Testis (tissue), 3 donors: Measurements from ENCODE around the gene TTC29. TPM values are rescaled to one million over a fixed set of nuclear protein-coding genes. Genes with fewer than 3 reads are reported as not detected.
"Not testable (repeated sequence)": the region's sequence is repeated elsewhere in the genome, so short reads cannot be mapped to it uniquely, and the experiment has no call there.

Source experiments
- DNase-seq: peaks from one replicate; pipeline ENCODE4 v3.0.0-alpha.2; 2019
- H3K27ac ChIP-seq, 2 donors: fragments of 200-600 bp; sonication (generic); one replicate each; pipeline ENCODE4 v1.5.1; 2019
- H3K27me3 ChIP-seq: fragments of 200-600 bp; sonication (generic); one replicate; pipeline ENCODE4 v1.5.1; 2019
- H3K36me3 ChIP-seq: fragments of 200-600 bp; sonication (generic); one replicate; pipeline ENCODE4 v1.5.1; 2017; ENCODE audit warnings: low read depth; ENCODE audit errors: missing control alignments
- H3K4me1 ChIP-seq: fragments of 200-600 bp; sonication (generic); one replicate; pipeline ENCODE4 v1.5.1; 2019
- H3K4me3 ChIP-seq, 2 donors: fragments of 200-600 bp; sonication (generic); one replicate each; pipeline ENCODE4 v1.5.1; 2017 to 2019
- H3K9me3 ChIP-seq: fragments of 200-600 bp; sonication (generic); one replicate; pipeline ENCODE4 v1.5.1; 2017
- POLR2A ChIP-seq: fragments of 450-650 bp; IDR thresholded peaks from one replicate; pipeline ENCODE4 v1.6.1; 2017; ENCODE audit warnings: antibody characterized with exemption, mild to moderate bottlenecking, moderate library complexity
- WGBS, 2 donors: methylation state at CpG; one replicate each; pipeline ENCODE4 v1.1.5; 2018; 5-methylcytosine and 5-hydroxymethylcytosine counted together
- intact Hi-C: fragments of 100-400 bp; cut with DNase I; formaldehyde crosslinking; loops from one replicate; pipeline ENCODE4 v1.15.1; 2023; ENCODE audit warnings: low total_unique reads
- polyA plus RNA-seq: library from polyadenylated mRNA; stranded (reverse); fragments of 350-450 nt; fragmentation: Illumina TruSeq; extraction: RNeasy Lipid Tissue Mini Kit (QIAGEN cat#74804); gene quantifications from one replicate; pipeline ENCODE4 v1.2.3, GENCODE V29; 2014; ENCODE audit warnings: low read depth, low replicate concordance; ENCODE audit not compliant: insufficient read depth
- total RNA-seq, 2 donors: library from RNA; depleted of rRNA; stranded (reverse); fragments of >200 nt; gene quantifications; one replicate each; pipeline ENCODE4 v1.2.3, GENCODE V29; 2016
- TF ChIP-seq, protein P1 (sequence below), 3 experiments: fragments of 450-650 bp in 2 of 3; fragments of 200-600 bp in 1 of 3; sonication (generic) in 1 of 3; IDR thresholded peaks; one replicate each; pipeline ENCODE4 v1.5.1; 2016 to 2019; ENCODE audit warnings: antibody characterized with exemption in 3 of 3, mild to moderate bottlenecking in 2 of 3, moderate library complexity in 1 of 3

Gene TTC29
- total and polyA plus RNA-seq, 3 donors from 2014 or later, result 27.4 to 165 (median 68.0) TPM

DNA sequence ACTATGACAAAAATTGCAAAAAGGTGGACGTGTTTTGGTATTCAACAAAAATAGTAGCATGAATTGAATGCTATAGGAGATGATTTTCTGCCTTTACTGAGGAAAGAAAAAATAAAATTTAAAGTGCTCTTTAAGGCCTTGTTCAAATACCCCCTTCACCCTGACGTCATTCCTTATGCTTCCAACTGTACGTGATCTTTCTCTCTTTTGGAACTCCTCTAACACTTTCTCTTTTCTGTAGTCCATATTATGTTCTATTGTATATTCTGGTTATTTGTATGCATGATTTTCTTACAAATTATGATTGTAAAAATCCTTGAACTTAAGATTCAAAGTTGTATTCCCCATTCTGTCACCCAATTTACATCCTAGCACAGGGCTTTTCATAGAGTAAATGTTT is 206.5 kb downstream of the TTC29 start:
- DNase-seq, result no peak
- Histone ChIP-seq H3K4me3 (no peak overlapping the region), H3K27me3 (no peaks in the 10 kb centered on the region), H3K27ac (no peak overlapping the region), H3K9me3 (no peaks in the 10 kb centered on the region), H3K4me1 (no peaks in the 10 kb centered on the region), H3K36me3 (no peaks in the 10 kb centered on the region)
- intact Hi-C loops, result no loop called here
- TF ChIP-seq POLR2A, result no peak
- TF ChIP-seq, protein P1, sequence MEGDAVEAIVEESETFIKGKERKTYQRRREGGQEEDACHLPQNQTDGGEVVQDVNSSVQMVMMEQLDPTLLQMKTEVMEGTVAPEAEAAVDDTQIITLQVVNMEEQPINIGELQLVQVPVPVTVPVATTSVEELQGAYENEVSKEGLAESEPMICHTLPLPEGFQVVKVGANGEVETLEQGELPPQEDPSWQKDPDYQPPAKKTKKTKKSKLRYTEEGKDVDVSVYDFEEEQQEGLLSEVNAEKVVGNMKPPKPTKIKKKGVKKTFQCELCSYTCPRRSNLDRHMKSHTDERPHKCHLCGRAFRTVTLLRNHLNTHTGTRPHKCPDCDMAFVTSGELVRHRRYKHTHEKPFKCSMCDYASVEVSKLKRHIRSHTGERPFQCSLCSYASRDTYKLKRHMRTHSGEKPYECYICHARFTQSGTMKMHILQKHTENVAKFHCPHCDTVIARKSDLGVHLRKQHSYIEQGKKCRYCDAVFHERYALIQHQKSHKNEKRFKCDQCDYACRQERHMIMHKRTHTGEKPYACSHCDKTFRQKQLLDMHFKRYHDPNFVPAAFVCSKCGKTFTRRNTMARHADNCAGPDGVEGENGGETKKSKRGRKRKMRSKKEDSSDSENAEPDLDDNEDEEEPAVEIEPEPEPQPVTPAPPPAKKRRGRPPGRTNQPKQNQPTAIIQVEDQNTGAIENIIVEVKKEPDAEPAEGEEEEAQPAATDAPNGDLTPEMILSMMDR (IDR thresholded peaks at IDR 0.05), result no peak
- 79 to 83% methylated on average over 3 of the region's 3 CpGs for WGBS, 2 donors

GRCh38 chr4:146723519-146723918 is 222.1 kb downstream of the TTC29 start:
- H3K36me3 ChIP-seq, H3K4me3 ChIP-seq, H3K27me3 ChIP-seq, H3K9me3 ChIP-seq, DNase-seq, H3K4me1 ChIP-seq, intact Hi-C loops, H3K27ac ChIP-seq: not testable (repeated sequence)
- 56 to 72% methylated on average over 1 of the region's 1 CpG for WGBS, 2 donors

GRCh38 chr4:146709956-146710355 is 235.7 kb downstream of the TTC29 start:
- no peaks in the 10 kb centered on the region for H3K9me3 ChIP-seq
- TF ChIP-seq, protein P1 (IDR thresholded peaks at IDR 0.05), result no peak
- no peak for TF ChIP-seq POLR2A
- no peaks in the 10 kb centered on the region for H3K4me1 ChIP-seq
- H3K27me3 ChIP-seq, result no peaks in the 10 kb centered on the region
- H3K27ac ChIP-seq, result no peak overlapping the region
- no peak for DNase-seq
- no peak overlapping the region for H3K4me3 ChIP-seq
- intact Hi-C loops, result no loop called here
- H3K36me3 ChIP-seq, result no peaks in the 10 kb centered on the region
- 86 to 89% methylated on average over 3 of the region's 3 CpGs for WGBS, 2 donors

DNA sequence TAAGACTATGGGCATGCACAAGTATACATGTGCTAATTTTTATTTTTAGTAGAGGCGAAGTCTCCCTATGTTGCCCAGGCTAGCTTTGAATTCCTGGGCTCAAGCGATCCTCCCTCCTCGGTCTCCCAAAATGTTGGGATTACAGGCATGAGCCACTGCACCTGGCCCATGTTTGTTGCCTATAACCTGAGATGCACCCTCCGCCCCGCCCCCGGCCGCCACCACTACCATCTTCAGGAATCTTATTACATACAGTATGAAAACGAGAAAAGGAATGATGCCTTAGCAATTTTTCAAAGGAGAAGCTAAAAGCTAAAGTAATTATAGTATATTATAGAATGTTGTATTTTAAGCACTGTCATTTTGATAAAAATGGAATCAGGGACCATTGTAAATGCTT is 245.8 kb downstream of the TTC29 start:
- intact Hi-C loops, result no loop called here
- H3K36me3 ChIP-seq, result no peaks in the 10 kb centered on the region
- DNase-seq, result no peak
- H3K27ac ChIP-seq, result no peak overlapping the region
- H3K4me3 ChIP-seq, result no peak overlapping the region
- H3K4me1 ChIP-seq, result no peaks in the 10 kb centered on the region
- 85 to 92% methylated on average over 8 of the region's 8 CpGs for WGBS, 2 donors
- TF ChIP-seq, protein P1 (IDR thresholded peaks at IDR 0.05), result no peak
- no peak for TF ChIP-seq POLR2A
- no peaks in the 10 kb centered on the region for H3K9me3 ChIP-seq
- H3K27me3 ChIP-seq, result no peaks in the 10 kb centered on the region

GRCh38 chr4:146674829-146675570 is 270.7 kb downstream of the TTC29 start:
- Histone ChIP-seq H3K36me3 (no peaks in the 10 kb centered on the region), H3K27me3 (no peaks in the 10 kb centered on the region), H3K4me3 (no peak overlapping the region), H3K27ac (no peak overlapping the region), H3K4me1 (no peaks in the 10 kb centered on the region), H3K9me3 (no peaks in the 10 kb centered on the region)
- no peak for TF ChIP-seq POLR2A
- TF ChIP-seq, protein P1 (IDR thresholded peaks at IDR 0.05), result no peak
- no peak for DNase-seq
- 75 to 86% methylated on average over 2 of the region's 2 CpGs for WGBS, 2 donors
- intact Hi-C loops, result no loop called here

DNA sequence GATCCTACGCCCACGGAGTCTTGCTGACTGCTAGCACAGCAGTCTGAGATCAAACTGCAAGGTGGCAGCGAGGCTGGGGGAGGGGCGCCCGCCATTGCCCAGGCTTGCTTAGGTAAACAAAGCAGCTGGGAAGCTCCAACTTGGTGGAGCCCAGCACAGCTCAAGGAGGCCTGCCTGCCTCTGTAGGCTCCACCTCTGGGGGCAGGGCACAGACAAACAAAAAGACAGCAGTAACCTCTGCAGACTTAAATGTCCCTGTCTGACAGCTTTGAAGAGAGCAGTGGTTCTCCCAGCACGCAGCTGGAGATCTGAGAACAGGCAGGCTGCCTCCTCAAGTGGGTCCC is 281.7 kb downstream of the TTC29 start:
- H3K4me3 ChIP-seq, H3K27me3 ChIP-seq, H3K27ac ChIP-seq, DNase-seq, H3K4me1 ChIP-seq, intact Hi-C loops, H3K36me3 ChIP-seq, H3K9me3 ChIP-seq: not testable (repeated sequence)
- WGBS, 2 donors, result 52 to 59% methylated on average over 4 to 6 of the region's 6 CpGs
